Measurements from ENCODE around the gene ZCCHC14.
A peak's percentile ranks its signal among the peaks of the same experiment; 100 is the strongest.

Gene ZCCHC14

GRCh38 chr16:87407511-87408112 lies 85.2 kb downstream of the ZCCHC14 start:
- TF ChIP-seq CTCF (IDR thresholded peaks at IDR 0.05; ENCODE audit: control insufficient read depth, insufficient read depth, low read depth, low read length, missing control alignments), result no peak
- DNase-seq (ENCODE audit: low read depth), result no peak
- H3K4me3 ChIP-seq (ENCODE audit: control insufficient read depth, low read depth, low read length), result no peak overlapping the region

- no peak for DNase-seq (ENCODE audit: low read depth)
- TF ChIP-seq CTCF (IDR thresholded peaks at IDR 0.05; ENCODE audit: control insufficient read depth, insufficient read depth, low read depth, low read length, missing control alignments), result no peak
- H3K4me3 ChIP-seq (ENCODE audit: control insufficient read depth, low read depth, low read length), result no peak overlapping the region
Measured at GRCh38 chr16:87406495-87407088, 86.2 kb downstream of the ZCCHC14 start.

- TF ChIP-seq CTCF (IDR thresholded peaks at IDR 0.05; ENCODE audit: control insufficient read depth, insufficient read depth, low read depth, low read length, missing control alignments), result no peak
- no peak for DNase-seq (ENCODE audit: low read depth)
- H3K4me3 ChIP-seq (ENCODE audit: control insufficient read depth, low read depth, low read length), result no peak overlapping the region
Measured at GRCh38 chr16:87404764-87405625, 87.8 kb downstream of the ZCCHC14 start.

- no peak overlapping the region for H3K4me3 ChIP-seq (ENCODE audit: control insufficient read depth, low read depth, low read length)
Measured at GRCh38 chr16:87395181-87395842, 97.5 kb downstream of the ZCCHC14 start.

GRCh38 chr16:87393680-87394055 lies 99.2 kb downstream of the ZCCHC14 start:
- peak overlapping the region; percentile 73 for H3K4me3 ChIP-seq (ENCODE audit: control insufficient read depth, low read depth, low read length)
- no peak for TF ChIP-seq CTCF (IDR thresholded peaks at IDR 0.05; ENCODE audit: control insufficient read depth, insufficient read depth, low read depth, low read length, missing control alignments)
- DNase-seq (ENCODE audit: low read depth), result no peak

More at GRCh38 chr16:87395181-87395842, 97.5 kb downstream of the ZCCHC14 start:
- TF ChIP-seq CTCF (IDR thresholded peaks at IDR 0.05; ENCODE audit: control insufficient read depth, insufficient read depth, low read depth, low read length, missing control alignments), result no peak
- no peak for DNase-seq (ENCODE audit: low read depth)

All from AG09309 (cell line).